ENCODE results near the gene F2R.
A peak's percentile ranks its signal among the peaks of the same experiment; 100 is the strongest.
"Not testable (repeated sequence)": the region's sequence is repeated elsewhere in the genome, so short reads cannot be mapped to it uniquely, and the experiment has no call there.

Gene F2R

GRCh38 chr5:76716456-76717157, 681 bp downstream of the F2R start:
- peak overlapping the region; percentile 90 for H3K4me3 ChIP-seq (ENCODE audit: low read depth, low read length)
- no peak for DNase-seq (ENCODE audit: low read depth)

- no peak for DNase-seq (ENCODE audit: low read depth)
- peak overlapping the region; percentile 90 for H3K4me3 ChIP-seq (ENCODE audit: low read depth, low read length)
Measured at GRCh38 chr5:76717222-76718083, 1.5 kb downstream of the F2R start.

- H3K4me3 ChIP-seq (ENCODE audit: low read depth, low read length) = no peak overlapping the region
- no peak for DNase-seq (ENCODE audit: low read depth)
Measured at GRCh38 chr5:76718381-76718832, 2.5 kb downstream of the F2R start.

GRCh38 chr5:76718880-76719279, 3.0 kb downstream of the F2R start:
- H3K4me3 ChIP-seq (ENCODE audit: low read depth, low read length) = no peak overlapping the region
- no peak for DNase-seq (ENCODE audit: low read depth)

- no peak for DNase-seq (ENCODE audit: low read depth)
- H3K4me3 ChIP-seq (ENCODE audit: low read depth, low read length) = no peak overlapping the region
Measured at GRCh38 chr5:76720988-76721569, 5.2 kb downstream of the F2R start.

- no peak for DNase-seq (ENCODE audit: low read depth)
- no peak overlapping the region for H3K4me3 ChIP-seq (ENCODE audit: low read depth, low read length)
Measured at GRCh38 chr5:76723266-76723665, 7.3 kb downstream of the F2R start.

GRCh38 chr5:76723906-76724305, 8.0 kb downstream of the F2R start:
- DNase-seq (ENCODE audit: low read depth) = no peak
- no peak overlapping the region for H3K4me3 ChIP-seq (ENCODE audit: low read depth, low read length)

- DNase-seq (ENCODE audit: low read depth) = peak; percentile 35
- H3K4me3 ChIP-seq (ENCODE audit: low read depth, low read length) = no peak overlapping the region
Measured at GRCh38 chr5:76724871-76725270, 8.9 kb downstream of the F2R start.

GRCh38 chr5:76728965-76729364, 13.0 kb downstream of the F2R start:
- no peak for DNase-seq (ENCODE audit: low read depth)
- H3K4me3 ChIP-seq (ENCODE audit: low read depth, low read length) = no peak overlapping the region

- no peak for DNase-seq (ENCODE audit: low read depth)
Measured at GRCh38 chr5:76729373-76730290, 13.7 kb downstream of the F2R start.

GRCh38 chr5:76732405-76733048, 16.6 kb downstream of the F2R start:
- DNase-seq (ENCODE audit: low read depth) = no peak

More at GRCh38 chr5:76729373-76730290, 13.7 kb downstream of the F2R start:
- no peak overlapping the region for H3K4me3 ChIP-seq (ENCODE audit: low read depth, low read length)

GRCh38 chr5:76733049-76733417, 17.1 kb downstream of the F2R start:
- H3K4me3 ChIP-seq (ENCODE audit: low read depth, low read length) = no peak overlapping the region
- no peak for DNase-seq (ENCODE audit: low read depth)

More at GRCh38 chr5:76732405-76733048, 16.6 kb downstream of the F2R start:
- no peak overlapping the region for H3K4me3 ChIP-seq (ENCODE audit: low read depth, low read length)

- DNase-seq (ENCODE audit: low read depth) = no peak
- H3K4me3 ChIP-seq (ENCODE audit: low read depth, low read length) = no peak overlapping the region
Measured at GRCh38 chr5:76735762-76736545, 20.0 kb downstream of the F2R start.

- H3K4me3 ChIP-seq (ENCODE audit: low read depth, low read length) = no peak overlapping the region
- DNase-seq (ENCODE audit: low read depth) = no peak
Measured at GRCh38 chr5:76736679-76737556, 21.0 kb downstream of the F2R start.

- no peak for DNase-seq (ENCODE audit: low read depth)
- no peak overlapping the region for H3K4me3 ChIP-seq (ENCODE audit: low read depth, low read length)
Measured at GRCh38 chr5:76737846-76738245, 21.9 kb downstream of the F2R start.

GRCh38 chr5:76741506-76741905, 25.6 kb downstream of the F2R start:
- not testable (repeated sequence) for DNase-seq (ENCODE audit: low read depth); H3K4me3 ChIP-seq (ENCODE audit: low read depth, low read length)

- DNase-seq (ENCODE audit: low read depth) = peak; percentile 39
- H3K4me3 ChIP-seq (ENCODE audit: low read depth, low read length) = no peak overlapping the region
Measured at GRCh38 chr5:76742583-76742982, 26.7 kb downstream of the F2R start.
